GM19043 (cell line): Measurements from ENCODE around the gene SELENOO.

ENCODE experiments used
- ATAC-seq: cut with Tn5 transposase; IDR thresholded peaks from one replicate; pipeline ENCODE4 v1.9.1; 2021; ENCODE audit warnings: low read depth; ENCODE audit not compliant: unreplicated experiment

The SELENOO gene

DNA sequence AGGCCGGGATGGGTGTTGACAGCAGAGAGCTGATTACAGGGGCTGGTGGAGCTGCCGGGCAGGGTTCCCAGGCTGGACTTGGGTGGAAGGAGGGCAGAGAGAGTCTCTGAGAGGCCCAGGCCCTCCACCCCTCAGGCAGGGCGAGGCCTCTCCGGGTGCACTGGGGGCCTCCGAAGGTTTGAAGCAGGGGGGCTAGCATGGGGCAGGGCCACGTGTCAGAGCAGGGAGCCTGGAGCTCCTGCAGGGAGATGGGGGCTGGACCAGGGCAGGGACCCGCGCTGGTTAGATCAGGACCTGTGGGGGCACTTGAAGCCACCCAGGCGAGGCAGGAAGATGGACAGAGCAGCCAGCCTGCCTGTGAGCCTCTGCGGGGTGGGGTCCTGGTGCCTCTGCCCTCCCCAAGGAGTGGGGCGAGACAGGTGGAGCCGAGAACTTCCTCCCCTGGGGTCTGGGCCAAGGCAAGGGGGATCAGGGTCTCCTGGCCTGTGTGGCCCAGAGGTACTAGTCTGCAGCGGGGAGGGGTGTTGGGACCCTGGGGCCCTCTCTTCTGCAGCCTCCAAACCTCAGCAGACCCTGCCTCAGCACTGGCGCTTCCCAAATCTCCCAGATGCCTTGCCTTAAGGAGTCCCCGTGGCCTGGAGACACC, 29.4 kb upstream of the SELENOO start:
- ATAC-seq, result no peak

DNA sequence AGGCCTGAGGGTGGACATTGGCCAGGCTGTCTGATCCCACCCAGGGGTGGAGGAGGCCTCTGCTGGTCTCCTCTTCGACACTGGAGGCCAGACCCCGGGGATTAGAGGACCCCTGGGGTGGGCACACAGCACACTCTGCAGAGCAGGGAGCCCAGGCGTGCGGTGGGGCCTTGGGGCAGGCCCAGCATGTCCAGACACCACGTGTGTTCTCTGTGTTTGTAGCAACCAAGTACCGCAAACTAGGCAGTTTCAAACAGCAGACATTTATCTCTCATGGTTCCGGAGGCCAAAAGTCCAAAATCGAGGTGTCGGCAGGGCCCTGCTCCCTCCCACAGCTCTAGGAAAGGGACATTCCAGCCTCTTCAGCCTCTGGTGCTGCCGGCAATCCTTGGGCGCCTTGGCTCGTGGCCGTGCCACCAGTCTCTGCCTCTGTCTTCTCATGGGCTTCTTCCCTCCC, 28.8 kb upstream of the SELENOO start:
- no peak for ATAC-seq

DNA sequence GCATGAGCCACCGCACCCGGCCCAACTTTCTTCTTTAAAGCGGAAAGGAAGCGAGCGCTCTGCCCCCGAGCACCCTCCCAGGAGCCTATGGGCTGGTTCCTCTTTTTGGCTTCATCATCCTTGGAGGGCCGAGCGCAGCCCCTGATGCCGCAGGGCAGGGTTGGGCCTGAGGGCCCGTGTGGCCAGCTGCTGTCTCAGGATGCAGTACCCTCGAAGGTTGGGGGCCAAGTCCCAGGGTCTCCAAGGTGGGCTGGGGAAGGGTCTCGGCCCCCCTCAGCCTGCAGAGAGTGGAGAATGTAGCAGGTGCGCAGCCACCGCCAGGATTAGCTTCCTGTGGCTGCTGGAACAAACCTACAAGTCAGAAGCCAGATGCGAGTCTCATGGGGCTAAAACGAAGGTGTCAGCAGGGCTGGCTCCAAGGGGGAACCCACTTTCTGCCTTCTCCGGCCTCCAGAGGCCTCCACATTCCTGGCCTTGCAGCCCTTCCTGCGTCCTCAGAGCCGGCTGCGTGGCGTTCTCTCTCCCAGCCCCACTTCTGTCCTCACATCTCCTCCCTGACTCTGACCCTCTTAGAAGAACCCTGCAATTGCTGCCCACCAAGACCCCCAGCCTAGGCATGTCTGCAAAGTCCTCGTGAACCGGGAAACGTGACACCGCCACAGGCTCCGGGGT, 27.4 kb upstream of the SELENOO start:
- ATAC-seq, result no peak

DNA sequence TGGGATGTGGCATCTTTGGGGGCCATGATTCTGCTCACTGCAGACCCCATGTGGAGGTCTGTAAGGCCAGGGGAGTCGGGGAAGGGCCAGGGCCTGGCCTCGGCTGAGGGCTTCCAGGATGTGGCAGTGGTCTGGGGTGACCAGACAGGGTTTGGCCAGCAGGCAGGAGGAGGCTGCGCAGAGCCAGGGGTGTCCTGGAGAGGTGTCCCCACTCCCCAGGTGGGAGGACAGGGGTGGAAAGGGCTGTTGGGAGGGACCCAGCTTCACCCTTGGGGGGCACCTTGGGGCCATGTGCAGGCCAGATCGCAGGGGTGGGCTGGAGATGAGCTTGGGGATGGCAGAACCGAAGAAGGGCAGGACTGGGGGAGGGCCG, 26.8 kb upstream of the SELENOO start:
- ATAC-seq, result no peak

DNA sequence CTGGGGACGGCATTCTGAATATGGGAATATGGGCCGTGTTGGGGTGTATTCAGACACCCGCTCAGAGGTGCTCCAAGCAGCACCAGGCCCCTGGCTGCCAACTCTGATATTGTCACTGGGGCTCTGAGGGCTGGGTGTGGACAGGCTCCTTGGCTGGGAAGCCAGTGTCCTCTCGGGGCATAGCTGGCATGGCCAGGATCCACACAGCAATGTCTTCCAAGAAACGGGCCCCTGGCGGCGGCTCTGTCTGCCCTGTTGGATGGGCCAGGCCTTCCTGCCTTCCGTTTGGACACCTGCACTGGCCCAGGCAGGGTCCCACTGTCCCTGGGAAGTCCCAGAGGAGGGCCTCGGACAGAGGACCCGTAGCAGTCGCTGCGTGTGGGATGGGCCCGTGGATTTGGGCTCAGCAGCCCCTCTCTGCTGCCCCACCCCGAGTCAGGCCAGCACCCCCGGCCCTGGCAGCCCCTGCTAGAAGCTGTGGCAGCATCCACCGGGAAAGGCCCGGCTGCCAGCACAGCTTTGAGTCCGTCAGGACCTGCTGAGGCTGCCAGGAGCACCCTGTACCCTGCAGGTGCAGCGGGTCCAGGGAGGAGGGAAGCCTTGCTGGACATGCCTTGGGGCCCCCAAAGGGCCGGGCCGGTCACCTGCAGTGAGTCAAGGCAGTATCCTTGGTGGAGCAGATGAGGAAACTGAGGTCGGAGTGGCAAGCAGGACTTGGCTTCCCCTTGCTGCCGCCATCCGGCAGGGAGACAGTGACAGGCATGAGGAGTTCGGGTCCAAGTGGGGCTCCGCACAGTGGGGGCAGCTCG, 26.2 kb upstream of the SELENOO start:
- no peak for ATAC-seq

DNA sequence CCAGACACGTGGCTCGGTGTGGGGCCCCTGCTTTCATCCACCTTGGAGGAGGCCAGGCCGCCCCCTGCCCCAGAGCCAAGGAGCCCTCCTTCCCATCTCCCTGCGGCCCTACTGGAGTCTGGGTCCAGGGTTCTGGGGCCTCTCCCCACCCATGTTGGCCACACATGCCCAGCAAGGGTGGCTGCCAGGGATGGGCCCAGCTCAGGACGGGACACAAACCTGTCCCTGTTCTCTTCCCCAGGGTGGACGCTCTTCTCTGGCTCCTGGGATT, 25.7 kb upstream of the SELENOO start:
- no peak for ATAC-seq

DNA sequence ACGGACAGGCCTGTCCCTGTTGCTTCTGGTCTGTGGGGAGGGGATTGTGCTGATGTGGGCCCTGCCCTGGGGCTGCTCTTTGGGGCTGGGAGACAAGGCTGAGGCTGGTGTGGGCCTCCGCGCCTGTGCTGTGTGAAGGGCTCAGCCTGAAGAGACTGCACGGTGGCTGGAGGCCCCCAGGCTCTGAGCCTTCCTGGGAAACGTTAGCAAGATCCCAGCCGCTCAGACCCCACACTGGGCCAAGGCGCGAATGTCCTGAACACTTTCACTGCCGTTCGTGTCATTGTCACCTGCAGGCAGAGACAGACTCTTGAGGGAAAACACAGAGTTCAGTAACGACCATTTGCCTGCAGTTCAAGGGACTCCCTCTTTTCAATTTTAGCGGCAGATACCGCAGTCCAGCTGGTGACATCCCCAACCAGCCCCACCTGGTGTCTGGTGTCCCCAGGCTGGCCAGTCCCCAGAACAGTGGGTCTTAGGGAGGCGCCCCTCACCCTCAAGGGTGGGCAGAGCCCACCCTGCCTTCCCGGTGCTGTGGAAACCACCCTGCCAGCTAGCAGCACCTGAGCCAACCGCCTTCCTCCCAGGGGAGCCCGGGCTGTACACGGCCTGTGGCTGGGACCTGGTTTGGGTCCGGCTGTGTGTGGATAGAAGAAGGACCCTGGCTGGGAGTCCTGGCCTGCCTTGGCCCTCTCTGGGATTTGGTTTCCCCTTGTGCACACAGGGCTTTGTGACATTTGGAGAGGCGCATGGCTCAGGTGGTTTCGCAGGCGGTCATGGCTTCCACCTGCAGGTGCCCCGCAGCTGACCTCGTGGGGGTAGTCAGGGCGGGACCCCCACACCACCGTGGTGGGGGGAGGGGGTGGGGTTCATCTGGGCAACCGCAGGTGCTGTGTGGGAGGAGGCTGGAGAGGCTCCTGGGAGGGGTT, 24.6 kb upstream of the SELENOO start:
- no peak for ATAC-seq

DNA sequence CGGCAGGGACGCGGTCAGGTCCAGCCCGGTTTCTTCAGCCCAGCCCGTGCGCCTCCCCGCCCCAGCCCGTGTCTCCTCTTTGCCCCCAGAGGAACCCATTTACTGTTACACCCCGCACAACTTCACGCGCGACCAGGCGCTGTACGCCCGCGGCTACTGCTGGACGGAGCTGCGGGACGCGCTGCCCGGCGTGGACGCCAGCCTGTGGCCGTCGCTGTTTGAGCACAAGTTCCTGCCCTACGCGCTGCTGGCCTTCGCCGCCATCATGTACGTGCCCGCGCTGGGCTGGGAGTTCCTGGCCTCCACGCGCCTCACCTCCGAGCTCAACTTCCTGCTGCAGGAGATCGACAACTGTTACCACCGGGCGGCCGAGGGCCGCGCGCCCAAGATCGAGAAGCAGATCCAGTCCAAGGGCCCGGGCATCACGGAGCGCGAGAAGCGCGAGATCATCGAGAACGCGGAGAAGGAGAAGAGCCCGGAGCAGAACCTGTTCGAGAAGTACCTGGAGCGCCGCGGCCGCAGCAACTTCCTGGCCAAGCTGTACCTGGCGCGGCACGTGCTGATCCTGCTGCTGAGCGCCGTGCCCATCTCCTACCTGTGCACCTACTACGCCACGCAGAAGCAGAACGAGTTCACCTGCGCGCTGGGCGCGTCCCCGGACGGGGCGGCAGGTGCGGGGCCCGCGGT, 23.8 kb upstream of the SELENOO start:
- no peak for ATAC-seq

DNA sequence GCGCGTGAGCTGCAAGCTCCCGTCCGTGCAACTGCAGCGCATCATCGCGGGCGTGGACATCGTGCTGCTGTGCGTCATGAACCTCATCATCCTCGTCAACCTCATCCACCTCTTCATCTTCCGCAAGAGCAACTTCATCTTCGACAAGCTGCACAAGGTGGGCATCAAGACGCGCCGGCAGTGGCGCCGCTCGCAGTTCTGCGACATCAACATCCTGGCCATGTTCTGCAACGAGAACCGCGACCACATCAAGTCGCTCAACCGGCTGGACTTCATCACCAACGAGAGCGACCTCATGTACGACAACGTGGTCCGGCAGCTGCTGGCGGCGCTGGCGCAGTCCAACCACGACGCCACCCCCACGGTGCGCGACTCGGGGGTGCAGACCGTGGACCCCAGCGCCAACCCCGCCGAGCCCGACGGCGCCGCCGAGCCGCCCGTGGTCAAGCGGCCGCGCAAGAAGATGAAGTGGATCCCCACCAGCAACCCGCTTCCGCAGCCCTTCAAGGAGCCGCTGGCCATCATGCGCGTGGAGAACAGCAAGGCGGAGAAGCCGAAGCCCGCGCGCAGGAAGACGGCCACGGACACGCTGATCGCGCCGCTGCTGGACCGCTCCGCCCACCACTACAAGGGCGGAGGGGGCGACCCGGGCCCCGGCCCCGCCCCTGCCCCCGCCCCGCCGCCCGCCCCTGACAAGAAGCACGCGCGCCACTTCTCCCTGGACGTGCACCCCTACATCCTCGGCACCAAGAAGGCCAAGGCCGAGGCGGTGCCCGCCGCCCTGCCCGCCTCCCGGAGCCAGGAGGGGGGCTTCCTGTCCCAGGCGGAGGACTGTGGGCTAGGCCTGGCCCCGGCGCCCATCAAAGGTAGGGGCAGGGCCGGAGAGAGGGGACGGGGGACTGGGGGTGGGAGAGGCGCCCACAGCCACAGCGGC, 23.0 kb upstream of the SELENOO start:
- ATAC-seq, result no peak

DNA sequence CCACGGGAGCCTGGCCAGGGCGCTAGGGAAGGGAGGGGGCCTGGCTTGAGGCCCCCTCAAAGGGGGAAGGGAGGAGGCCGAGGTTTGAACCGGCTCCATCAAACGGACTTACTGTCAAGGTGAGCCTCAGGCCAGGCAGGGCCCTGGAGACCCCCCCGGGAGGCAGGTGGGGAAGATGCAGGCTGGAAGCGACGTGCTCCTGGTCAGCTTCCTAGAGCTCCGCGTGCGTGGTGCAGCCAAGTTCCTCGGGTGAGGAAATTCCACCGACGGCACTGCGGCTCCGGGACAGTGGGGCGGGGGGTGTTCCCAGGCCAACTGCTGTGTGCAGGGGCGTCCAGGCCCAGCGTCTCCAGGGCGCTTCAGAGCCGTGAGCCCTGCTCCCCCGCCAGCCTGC, 22.3 kb upstream of the SELENOO start:
- no peak for ATAC-seq

DNA sequence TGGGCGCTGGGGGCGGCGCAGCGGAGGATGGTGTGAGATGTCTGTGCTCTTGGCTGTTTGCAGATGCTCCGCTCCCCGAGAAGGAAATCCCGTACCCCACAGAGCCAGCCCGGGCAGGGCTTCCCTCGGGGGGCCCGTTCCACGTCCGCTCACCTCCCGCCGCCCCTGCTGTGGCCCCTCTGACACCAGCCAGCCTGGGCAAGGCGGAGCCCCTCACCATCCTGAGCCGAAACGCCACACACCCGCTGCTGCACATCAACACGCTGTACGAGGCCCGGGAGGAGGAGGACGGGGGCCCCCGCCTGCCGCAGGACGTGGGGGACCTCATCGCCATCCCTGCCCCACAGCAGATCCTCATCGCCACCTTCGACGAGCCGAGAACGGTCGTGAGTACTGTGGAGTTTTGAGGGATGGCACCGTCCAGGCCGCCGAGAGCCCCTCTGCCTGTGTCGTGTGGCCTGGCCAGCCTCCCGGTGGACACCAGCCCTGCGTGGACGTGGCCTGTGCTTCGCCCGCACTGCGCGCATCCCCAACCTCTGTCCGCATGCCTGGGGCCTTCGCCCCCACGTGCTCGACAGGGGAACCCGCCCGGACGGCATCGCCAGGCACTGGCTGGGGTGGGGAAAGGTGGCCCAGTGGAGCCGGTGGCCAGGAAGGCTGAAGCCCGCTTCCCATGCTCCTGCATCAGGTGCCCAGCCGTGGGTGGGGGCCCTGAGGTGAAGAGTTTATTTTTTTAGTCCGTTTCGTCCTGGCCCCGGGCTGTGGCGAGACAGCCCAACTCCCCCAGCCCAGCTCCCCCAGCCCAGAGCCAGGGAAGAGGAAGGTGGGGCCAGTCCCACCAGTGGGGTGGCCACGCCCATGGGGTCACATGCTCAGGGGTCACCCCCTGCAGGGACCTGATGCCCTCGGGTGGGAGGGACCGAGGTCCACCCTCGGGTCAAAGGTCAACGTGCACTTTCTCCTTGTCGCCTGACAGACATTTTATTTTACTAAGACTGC, 21.6 kb upstream of the SELENOO start:
- no peak for ATAC-seq

DNA sequence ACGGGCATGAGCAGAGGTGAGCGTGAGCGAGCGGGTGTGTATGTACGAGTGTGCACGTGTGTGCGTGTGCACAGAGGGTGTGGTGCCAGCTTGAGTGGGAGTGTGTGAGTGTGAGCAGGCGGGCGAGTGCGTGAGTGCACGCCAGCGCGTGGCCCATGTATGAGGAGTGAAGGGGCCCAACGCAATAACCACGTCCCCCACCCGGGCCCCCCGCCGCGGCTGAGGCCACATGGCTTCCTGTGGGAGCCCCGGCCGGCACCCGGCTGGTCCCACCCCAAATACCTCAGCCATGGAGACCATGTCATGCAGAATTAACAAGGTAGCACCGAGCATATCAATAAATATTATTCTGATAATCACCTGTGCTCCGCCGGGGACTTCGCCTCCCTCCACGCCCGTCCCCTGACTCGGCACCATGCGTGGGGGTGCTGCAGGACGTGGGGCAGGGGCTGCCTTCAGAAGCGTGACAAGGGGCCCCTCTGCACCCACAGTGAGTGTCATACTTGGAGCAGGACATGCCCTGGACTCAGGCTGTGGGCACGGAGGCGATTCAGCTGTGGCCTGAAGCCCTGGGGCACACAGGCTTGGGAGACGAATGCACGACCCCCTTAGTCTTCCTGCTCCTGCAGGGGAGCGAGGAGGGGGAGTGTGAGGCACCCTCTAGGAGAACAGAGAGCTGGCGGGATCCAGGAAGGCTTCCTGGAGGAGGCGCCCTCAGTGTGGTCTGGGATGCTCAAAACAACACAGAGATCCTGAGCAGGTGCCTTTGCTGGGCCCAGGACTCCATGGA, 20.7 kb upstream of the SELENOO start:
- ATAC-seq, result no peak

DNA sequence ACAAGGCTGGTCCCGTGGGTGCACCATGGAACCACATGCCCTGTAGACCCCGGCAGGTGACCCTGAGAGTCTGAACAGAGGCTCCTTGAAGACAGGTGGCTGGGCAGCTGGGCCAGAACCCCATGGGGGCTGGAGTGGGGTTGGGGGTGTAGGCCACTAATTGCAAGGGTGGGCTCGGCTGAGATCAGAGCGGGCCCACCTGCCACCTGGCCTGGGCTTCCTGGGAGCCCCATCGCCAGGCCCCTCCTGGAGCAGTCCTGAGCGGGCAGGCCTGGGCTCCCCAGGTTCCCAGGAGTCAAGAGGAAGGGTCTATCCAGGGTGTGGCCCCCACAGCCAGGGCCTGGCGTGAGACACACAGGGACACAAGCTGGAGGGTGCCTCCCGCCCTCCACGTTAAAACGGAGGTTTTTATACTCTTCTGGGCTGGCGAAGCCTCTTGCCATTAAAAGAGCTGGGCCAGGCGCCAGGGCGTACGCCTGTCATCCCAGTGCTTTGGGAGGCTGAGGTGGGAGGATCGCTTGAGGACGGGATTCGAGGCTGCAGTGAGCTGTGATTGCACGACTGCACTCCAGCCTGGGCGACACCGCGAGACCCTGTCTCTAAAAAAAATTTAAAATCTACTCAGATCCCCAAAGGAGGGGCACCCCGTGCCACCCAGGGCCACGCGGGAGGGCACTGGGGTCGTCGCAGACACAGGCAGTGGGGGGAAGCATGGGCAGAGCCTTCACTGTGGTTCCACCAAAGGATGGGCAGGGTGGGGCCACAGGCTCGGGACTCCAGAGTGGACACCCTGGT, 19.9 kb upstream of the SELENOO start:
- no peak for ATAC-seq

DNA sequence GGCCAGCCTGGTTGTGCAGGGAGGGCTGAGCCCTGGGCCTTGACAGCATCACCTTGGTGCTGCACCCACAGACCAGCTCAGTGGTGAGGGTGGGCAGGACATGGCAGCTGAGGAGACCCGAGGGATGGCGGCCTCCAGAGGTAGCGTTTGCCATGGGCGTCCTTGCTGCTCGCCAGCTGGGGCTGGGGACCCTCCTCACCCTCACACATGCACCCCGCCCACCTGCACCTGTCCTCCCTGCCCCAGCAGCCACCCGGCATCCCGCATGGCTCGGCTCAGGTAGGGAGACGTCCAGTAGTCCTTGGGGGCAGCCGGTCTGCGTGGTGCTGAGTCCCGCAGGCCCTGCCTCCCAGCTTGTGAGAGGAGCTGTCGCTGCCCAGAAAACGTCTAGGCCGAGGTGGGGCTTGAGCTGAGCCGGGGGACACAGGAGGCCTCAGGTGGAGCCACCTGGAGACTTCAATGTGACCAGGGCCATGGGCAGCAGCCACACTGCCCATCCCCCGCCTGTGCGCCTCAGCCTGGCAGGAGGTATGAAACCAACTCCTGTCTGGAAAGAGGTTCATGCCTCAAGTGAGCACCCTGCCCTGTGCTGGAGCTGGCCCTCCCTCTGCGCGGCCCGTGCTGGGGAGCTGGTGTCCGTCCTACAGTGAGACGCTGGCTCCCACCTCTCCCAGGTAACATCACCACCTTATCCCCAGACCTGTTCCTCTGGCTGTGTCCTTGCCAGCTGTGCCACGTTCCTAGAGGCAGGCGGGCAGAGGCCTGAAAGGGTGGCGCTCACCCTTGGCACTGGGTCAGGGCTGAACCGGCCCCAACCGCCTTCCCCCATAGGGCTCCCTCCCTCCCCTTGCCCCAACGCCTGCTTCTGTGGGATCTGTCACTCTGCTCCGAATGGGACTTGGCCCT, 18.4 kb upstream of the SELENOO start:
- no peak for ATAC-seq

DNA sequence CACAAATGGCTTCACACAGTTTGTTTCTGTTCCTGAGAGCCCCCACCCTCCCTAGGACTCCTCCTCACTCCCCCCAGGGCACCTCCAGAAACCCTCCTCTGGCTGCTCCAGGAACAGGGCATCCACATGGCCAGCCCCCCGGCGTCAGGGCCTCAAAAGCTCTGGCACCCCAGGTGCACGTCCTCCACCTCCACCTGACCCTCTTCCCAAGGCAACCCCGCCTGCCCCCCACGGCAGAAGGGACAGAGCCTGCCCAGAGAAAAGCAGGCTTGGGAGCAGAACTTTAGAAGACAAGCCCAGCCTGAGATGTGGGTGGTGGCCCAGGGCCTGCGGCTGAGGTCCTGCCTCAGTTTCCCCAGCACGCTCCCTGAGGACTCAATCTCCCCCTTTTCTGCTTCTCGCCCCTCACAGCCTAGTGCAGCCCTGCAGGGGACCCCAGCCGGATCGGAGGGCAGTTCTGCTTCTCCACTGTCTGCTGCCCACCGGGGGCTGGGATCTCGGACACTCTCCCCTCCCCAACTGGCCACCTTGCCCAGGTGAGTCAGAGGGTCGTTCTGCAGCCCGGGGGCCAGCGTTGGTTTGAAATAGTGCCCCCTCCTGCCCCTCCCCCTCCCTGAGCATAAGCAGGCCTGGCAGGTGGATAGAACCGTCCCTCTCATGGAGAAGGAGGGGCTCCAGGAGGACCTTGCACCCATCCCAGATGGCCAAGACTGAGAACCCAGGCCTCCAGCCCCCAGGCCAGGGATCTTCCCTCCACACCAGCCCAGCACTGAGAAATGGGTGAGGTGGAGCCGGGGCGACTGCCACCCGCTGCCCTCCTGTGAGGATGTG, 17.5 kb upstream of the SELENOO start:
- no peak for ATAC-seq
